ENCODE results near the gene ZNF205. TPM values are rescaled to one million over a fixed set of nuclear protein-coding genes. Genes with fewer than 3 reads are reported as not detected.
"Not testable (repeated sequence)": the region's sequence is repeated elsewhere in the genome, so short reads cannot be mapped to it uniquely, and the experiment has no call there.

Gene ZNF205
- total RNA-seq, 1 donor from 2014 or later: 15.4 TPM

- Histone ChIP-seq H3K9me3 (ENCODE audit: insufficient read depth, low read depth, low read length) (no peaks in the 10 kb centered on the region), H3K4me1 (ENCODE audit: insufficient read depth, low read length) (no peaks in the 10 kb centered on the region), H3K4me2 (ENCODE audit: low read length) (no peak overlapping the region), H4K20me1 (ENCODE audit: insufficient read depth, low read length) (no peaks in the 10 kb centered on the region), H3K79me2 (ENCODE audit: insufficient read depth, low read length) (no peaks in the 10 kb centered on the region), H2AFZ (ENCODE audit: low read depth, low read length) (no peak overlapping the region), H3K27me3 (ENCODE audit: insufficient read depth, low read length) (peaks cover 5% of the 10 kb centered on the region), H3K9ac (ENCODE audit: low read length) (no peak overlapping the region), H3K27ac (ENCODE audit: low read depth, low read length) (no peak overlapping the region), H3K4me3 (ENCODE audit: insufficient read depth, low read depth, low read length) (no peak overlapping the region), H3K36me3 (ENCODE audit: insufficient read depth, low read length) (no peaks in the 10 kb centered on the region)
- Mint-ChIP-seq H3K4me1 (ENCODE audit: low read depth, unreplicated experiment) (peaks cover 3% of the 10 kb centered on the region), H3K27ac (ENCODE audit: unreplicated experiment) (no peak overlapping the region), H3K4me3 (ENCODE audit: unreplicated experiment) (no peak overlapping the region), H3K36me3 (ENCODE audit: low read depth, unreplicated experiment) (peaks cover 6% of the 10 kb centered on the region), H3K27me3 (ENCODE audit: low read depth, unreplicated experiment) (peaks cover 37% of the 10 kb centered on the region), H3K9me3 (ENCODE audit: unreplicated experiment) (peaks cover 14% of the 10 kb centered on the region)
- FAIRE-seq (no peak), DNase-seq (ENCODE audit: low read depth) (no peak)
- no peak for TF ChIP-seq CTCF (IDR thresholded peaks at IDR 0.05; ENCODE audit: insufficient read depth, low read depth, low read length)
Measured at GRCh38 chr16:3073448-3073847, 38.9 kb upstream of the ZNF205 start.

DNA sequence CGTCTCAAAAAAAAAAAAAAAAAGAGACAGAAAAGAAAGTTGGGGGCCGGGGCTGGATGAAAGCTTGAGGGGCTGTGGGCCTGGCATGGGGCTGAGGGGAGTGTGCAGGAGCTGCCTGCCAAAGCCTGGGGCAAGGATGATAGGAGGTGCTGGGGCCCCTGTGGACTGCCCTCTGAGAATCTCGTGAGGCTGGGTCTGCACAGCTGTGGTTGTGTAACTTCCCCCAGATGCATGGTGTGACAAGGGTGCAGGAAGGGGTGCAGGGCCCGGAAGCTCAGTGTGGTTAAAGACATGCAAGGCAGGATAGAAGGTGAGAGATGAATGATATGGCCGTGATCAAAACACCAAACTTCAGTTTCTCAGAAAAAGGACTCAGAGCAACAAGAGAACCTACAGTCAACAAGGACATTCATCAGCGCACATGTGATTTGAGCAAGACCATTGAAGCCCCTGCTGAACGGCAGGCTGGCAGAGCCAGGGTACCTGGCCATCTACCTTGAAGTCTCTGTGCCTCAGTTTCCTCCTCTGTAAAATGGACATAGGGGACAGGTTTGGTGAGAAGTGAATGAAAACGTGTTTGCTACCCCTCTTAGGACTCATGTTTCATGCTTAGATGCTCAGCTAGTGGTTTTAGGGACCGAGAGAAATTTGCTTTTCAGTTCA lies 37.4 kb upstream of the ZNF205 start:
- H3K9me3 Mint-ChIP-seq (ENCODE audit: unreplicated experiment): peaks cover 14% of the 10 kb centered on the region
- peaks cover 6% of the 10 kb centered on the region for H3K36me3 Mint-ChIP-seq (ENCODE audit: low read depth, unreplicated experiment)
- H3K27me3 Mint-ChIP-seq (ENCODE audit: low read depth, unreplicated experiment): peaks cover 39% of the 10 kb centered on the region
- Histone ChIP-seq H3K4me1 (ENCODE audit: insufficient read depth, low read length) (no peaks in the 10 kb centered on the region), H3K9me3 (ENCODE audit: insufficient read depth, low read depth, low read length) (no peaks in the 10 kb centered on the region), H3K9ac (ENCODE audit: low read length) (no peak overlapping the region), H3K36me3 (ENCODE audit: insufficient read depth, low read length) (no peaks in the 10 kb centered on the region), H3K27ac (ENCODE audit: low read depth, low read length) (no peak overlapping the region), H3K27me3 (ENCODE audit: insufficient read depth, low read length) (peaks cover 13% of the 10 kb centered on the region), H2AFZ (ENCODE audit: low read depth, low read length) (no peak overlapping the region), H3K4me2 (ENCODE audit: low read length) (no peak overlapping the region), H4K20me1 (ENCODE audit: insufficient read depth, low read length) (no peaks in the 10 kb centered on the region), H3K4me3 (ENCODE audit: insufficient read depth, low read depth, low read length) (no peak overlapping the region), H3K79me2 (ENCODE audit: insufficient read depth, low read length) (no peaks in the 10 kb centered on the region)
- H3K4me3 Mint-ChIP-seq (ENCODE audit: unreplicated experiment): no peak overlapping the region
- DNase-seq (ENCODE audit: low read depth): no peak
- no peak for FAIRE-seq
- no peaks in the 10 kb centered on the region for H3K4me1 Mint-ChIP-seq (ENCODE audit: low read depth, unreplicated experiment)
- TF ChIP-seq EZH2 (IDR thresholded peaks at IDR 0.05; ENCODE audit: insufficient read depth, low read length): no peak
- TF ChIP-seq CTCF (IDR thresholded peaks at IDR 0.05; ENCODE audit: insufficient read depth, low read depth, low read length): no peak
- H3K27ac Mint-ChIP-seq (ENCODE audit: unreplicated experiment): no peak overlapping the region

- Histone ChIP-seq H3K36me3 (ENCODE audit: insufficient read depth, low read length) (no peaks in the 10 kb centered on the region), H3K27ac (ENCODE audit: low read depth, low read length) (no peak overlapping the region), H3K79me2 (ENCODE audit: insufficient read depth, low read length) (no peaks in the 10 kb centered on the region), H3K4me1 (ENCODE audit: insufficient read depth, low read length) (no peaks in the 10 kb centered on the region), H3K4me3 (ENCODE audit: insufficient read depth, low read depth, low read length) (no peak overlapping the region), H3K9ac (ENCODE audit: low read length) (no peak overlapping the region), H2AFZ (ENCODE audit: low read depth, low read length) (no peak overlapping the region), H4K20me1 (ENCODE audit: insufficient read depth, low read length) (no peaks in the 10 kb centered on the region), H3K4me2 (ENCODE audit: low read length) (no peak overlapping the region), H3K27me3 (ENCODE audit: insufficient read depth, low read length) (peaks cover 18% of the 10 kb centered on the region), H3K9me3 (ENCODE audit: insufficient read depth, low read depth, low read length) (no peaks in the 10 kb centered on the region)
- no peak for DNase-seq (ENCODE audit: low read depth)
- FAIRE-seq: no peak
- TF ChIP-seq CTCF (IDR thresholded peaks at IDR 0.05; ENCODE audit: insufficient read depth, low read depth, low read length): no peak
- TF ChIP-seq EZH2 (IDR thresholded peaks at IDR 0.05; ENCODE audit: insufficient read depth, low read length): no peak
- H3K9me3 Mint-ChIP-seq (ENCODE audit: unreplicated experiment): peaks cover 11% of the 10 kb centered on the region
- no peak overlapping the region for H3K27ac Mint-ChIP-seq (ENCODE audit: unreplicated experiment)
- peaks cover 41% of the 10 kb centered on the region for H3K27me3 Mint-ChIP-seq (ENCODE audit: low read depth, unreplicated experiment)
- H3K4me3 Mint-ChIP-seq (ENCODE audit: unreplicated experiment): no peak overlapping the region
- H3K36me3 Mint-ChIP-seq (ENCODE audit: low read depth, unreplicated experiment): peaks cover 3% of the 10 kb centered on the region
- H3K4me1 Mint-ChIP-seq (ENCODE audit: low read depth, unreplicated experiment): no peaks in the 10 kb centered on the region
Measured at GRCh38 chr16:3075523-3075915, 36.9 kb upstream of the ZNF205 start.

- not testable (repeated sequence) for DNase-seq (ENCODE audit: low read depth); H3K9ac ChIP-seq (ENCODE audit: low read length); H3K36me3 Mint-ChIP-seq (ENCODE audit: low read depth, unreplicated experiment); H3K4me2 ChIP-seq (ENCODE audit: low read length); FAIRE-seq; H3K4me1 ChIP-seq (ENCODE audit: insufficient read depth, low read length); H3K36me3 ChIP-seq (ENCODE audit: insufficient read depth, low read length); H3K79me2 ChIP-seq (ENCODE audit: insufficient read depth, low read length); H3K27ac ChIP-seq (ENCODE audit: low read depth, low read length); H4K20me1 ChIP-seq (ENCODE audit: insufficient read depth, low read length); H3K27ac Mint-ChIP-seq (ENCODE audit: unreplicated experiment); H2AFZ ChIP-seq (ENCODE audit: low read depth, low read length); H3K4me3 ChIP-seq (ENCODE audit: insufficient read depth, low read depth, low read length); H3K4me3 Mint-ChIP-seq (ENCODE audit: unreplicated experiment); H3K4me1 Mint-ChIP-seq (ENCODE audit: low read depth, unreplicated experiment); H3K9me3 ChIP-seq (ENCODE audit: insufficient read depth, low read depth, low read length)
- H3K27me3 Mint-ChIP-seq (ENCODE audit: low read depth, unreplicated experiment): peaks cover 45% of the 10 kb centered on the region
- peaks cover 13% of the 10 kb centered on the region for H3K9me3 Mint-ChIP-seq (ENCODE audit: unreplicated experiment)
- peaks cover 22% of the 10 kb centered on the region for H3K27me3 ChIP-seq (ENCODE audit: insufficient read depth, low read length)
Measured at GRCh38 chr16:3075946-3076345, 36.4 kb upstream of the ZNF205 start.
